HUES6 (cell line): ENCODE data around the gene LMCD1.

Experiments used
- H3K27ac ChIP-seq: 2 replicates; pipeline ENCODE4 v1.7.0; 2013; ENCODE audit warnings: low read depth, mild to moderate bottlenecking, low read length, inconsistent platforms
- H3K27me3 ChIP-seq: 2 replicates; pipeline ENCODE4 v1.6.1; 2013; ENCODE audit warnings: low read length; ENCODE audit not compliant: control insufficient read depth, insufficient read depth
- H3K36me3 ChIP-seq: 2 replicates; pipeline ENCODE4 v1.6.1; 2013; ENCODE audit warnings: low read length; ENCODE audit not compliant: control insufficient read depth, insufficient read depth
- H3K4me1 ChIP-seq: 2 replicates; pipeline ENCODE4 v1.6.1; 2013; ENCODE audit warnings: low read length; ENCODE audit not compliant: control insufficient read depth, insufficient read depth
- H3K4me3 ChIP-seq: 2 replicates; pipeline ENCODE4 v1.5.1; 2013; ENCODE audit warnings: low read depth, low read length
- H3K9ac ChIP-seq: one replicate; pipeline ENCODE4 v1.6.1; 2013; ENCODE audit warnings: mild to moderate bottlenecking, low read length
- H3K9me3 ChIP-seq: 2 replicates; pipeline ENCODE4 v1.6.1; 2013; ENCODE audit warnings: low read depth, low read length; ENCODE audit not compliant: control insufficient read depth, insufficient read depth

Gene LMCD1

DNA sequence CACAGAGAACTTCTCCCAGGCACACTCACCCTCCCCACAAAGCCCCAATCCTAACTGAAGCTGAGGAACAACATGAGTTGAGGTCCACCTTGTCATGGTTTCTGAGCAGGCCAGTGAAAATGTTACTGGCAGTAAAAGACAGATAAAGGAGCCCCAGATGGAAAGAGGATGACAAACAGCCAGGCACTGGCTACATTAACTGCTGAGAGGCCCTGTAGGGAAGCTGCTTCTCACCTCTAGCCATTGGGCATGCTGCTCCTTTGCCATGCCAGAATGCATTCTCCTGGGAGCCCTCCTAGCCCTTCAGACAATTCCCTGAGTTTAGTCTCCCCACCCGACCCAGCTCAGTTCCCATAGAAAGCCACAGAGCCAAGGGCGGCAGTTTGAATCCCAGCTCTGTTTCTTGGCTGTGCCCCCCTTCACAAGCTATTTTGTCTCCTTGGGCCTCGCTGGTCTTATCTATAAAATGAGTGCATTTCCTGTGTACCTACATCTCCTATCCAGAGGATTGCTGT, 60.5 kb downstream of the LMCD1 start:
- H3K9ac ChIP-seq: no peak overlapping the region
- H3K9me3 ChIP-seq: no peaks in the 10 kb centered on the region
- peaks cover 17% of the 10 kb centered on the region; the same call in 1 of the 2 replicates for H3K36me3 ChIP-seq
- H3K27ac ChIP-seq: no peak overlapping the region
- H3K4me3 ChIP-seq: no peak overlapping the region
- H3K4me1 ChIP-seq: no peaks in the 10 kb centered on the region; the same call in 1 of the 2 replicates
- H3K27me3 ChIP-seq: no peaks in the 10 kb centered on the region

DNA sequence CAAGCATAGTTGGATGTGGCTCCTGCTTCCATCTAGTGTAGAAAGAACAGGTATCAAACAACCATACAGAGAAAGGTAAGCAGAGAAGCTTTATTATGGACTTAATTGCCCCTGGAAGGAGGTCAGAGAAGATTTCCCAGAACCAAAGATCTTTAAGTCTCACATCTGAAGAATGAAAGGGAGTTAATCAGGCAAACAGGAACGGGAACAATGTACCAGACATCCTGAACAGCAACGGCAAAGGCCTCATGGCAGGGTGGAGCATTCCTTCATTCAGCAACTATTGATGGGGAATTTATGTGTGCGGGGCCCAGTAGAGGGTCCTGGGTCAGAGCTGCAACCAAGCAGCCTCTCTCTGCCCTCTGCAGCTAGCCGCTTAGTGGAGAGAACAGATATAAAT, 61.5 kb downstream of the LMCD1 start:
- Histone ChIP-seq H3K27ac (no peak overlapping the region), H3K9me3 (no peaks in the 10 kb centered on the region), H3K4me1 (no peaks in the 10 kb centered on the region; the same call in 1 of the 2 replicates), H3K9ac (no peak overlapping the region), H3K36me3 (peaks cover 20% of the 10 kb centered on the region; the same call in 1 of the 2 replicates), H3K27me3 (no peaks in the 10 kb centered on the region), H3K4me3 (no peak overlapping the region)

DNA sequence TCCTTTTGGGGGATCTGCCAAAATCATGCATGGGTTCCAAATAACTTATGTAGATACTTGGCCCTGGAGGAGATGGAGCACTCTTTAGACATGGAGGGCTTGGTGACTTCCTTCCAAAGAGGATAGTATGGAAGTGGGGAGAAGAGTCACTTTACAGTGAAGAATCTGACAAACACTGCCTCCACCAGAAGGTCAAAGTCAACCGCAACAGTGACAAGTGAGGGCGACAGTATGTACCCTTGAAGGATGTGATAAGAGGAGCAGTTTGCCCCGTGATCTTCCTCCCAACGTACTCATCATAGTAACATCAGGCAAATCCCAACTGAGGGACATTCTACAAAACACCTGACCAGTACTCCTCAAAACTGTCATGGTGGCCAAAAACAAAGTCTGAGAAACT, 62.0 kb downstream of the LMCD1 start:
- H3K9me3 ChIP-seq: no peaks in the 10 kb centered on the region
- H3K27ac ChIP-seq: no peak overlapping the region
- H3K27me3 ChIP-seq: no peaks in the 10 kb centered on the region
- peaks cover 20% of the 10 kb centered on the region; the same call in 1 of the 2 replicates for H3K36me3 ChIP-seq
- H3K4me3 ChIP-seq: no peak overlapping the region
- H3K4me1 ChIP-seq: no peaks in the 10 kb centered on the region; the same call in 1 of the 2 replicates
- H3K9ac ChIP-seq: no peak overlapping the region

DNA sequence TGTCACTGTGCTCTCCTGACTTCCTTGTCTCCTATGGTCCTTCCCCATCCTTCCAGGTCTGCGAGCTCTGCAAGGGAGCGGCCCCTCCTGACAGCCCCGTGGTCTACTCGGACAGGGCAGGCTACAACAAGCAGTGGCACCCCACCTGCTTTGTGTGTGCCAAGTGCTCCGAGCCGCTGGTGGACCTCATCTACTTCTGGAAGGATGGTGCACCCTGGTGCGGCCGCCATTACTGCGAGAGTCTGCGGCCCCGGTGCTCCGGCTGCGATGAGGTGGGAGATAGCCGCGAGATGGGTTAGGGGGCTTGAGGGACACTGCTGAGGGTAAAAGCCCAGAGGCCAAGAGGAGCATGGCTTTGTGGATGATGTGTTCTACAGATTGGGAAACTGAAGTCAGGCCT, 63.8 kb downstream of the LMCD1 start:
- H3K9me3 ChIP-seq: no peaks in the 10 kb centered on the region
- no peak overlapping the region for H3K27ac ChIP-seq
- no peaks in the 10 kb centered on the region for H3K27me3 ChIP-seq
- peaks cover 29% of the 10 kb centered on the region for H3K36me3 ChIP-seq
- no peak overlapping the region for H3K4me3 ChIP-seq
- H3K9ac ChIP-seq: no peak overlapping the region
- H3K4me1 ChIP-seq: no peaks in the 10 kb centered on the region; the same call in 1 of the 2 replicates

DNA sequence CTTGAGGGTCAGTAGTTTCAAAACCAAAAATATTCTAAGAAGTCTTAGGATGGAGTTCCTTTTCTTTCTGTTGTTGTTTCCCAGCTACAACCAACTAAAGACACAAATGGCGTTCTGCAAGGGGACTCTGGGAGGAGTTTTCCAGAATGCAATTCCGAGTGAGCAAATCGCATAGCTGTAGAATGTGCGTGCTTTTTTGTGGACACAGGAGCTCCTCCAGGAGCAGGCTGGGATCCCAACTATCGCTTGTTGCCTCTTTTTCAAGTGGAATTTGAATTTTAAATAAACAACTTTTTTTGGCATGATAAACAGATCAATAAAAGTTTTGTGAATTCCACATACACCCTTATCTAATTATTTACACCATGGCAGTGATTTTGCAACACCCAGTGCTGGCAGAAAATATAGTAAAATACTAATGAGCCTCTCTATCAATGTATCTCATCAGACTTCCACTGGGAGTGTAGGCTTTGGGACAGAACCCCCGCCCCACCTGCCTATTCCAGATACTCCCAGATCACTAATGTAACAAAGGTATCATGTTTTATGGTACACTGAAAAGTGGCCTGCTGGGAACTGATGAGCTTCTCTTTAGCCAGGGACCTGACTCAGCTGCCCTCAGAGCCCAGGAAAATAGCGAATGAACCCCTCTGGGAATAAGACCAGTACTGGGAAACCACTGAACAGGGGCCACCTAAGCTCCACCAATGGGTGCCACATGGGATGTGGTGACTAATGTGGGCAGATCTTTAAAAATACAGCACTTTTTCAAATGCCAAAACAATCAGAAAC, 66.4 kb downstream of the LMCD1 start:
- H3K9me3 ChIP-seq: no peaks in the 10 kb centered on the region
- H3K4me1 ChIP-seq: no peaks in the 10 kb centered on the region
- H3K27ac ChIP-seq: no peak overlapping the region
- no peak overlapping the region for H3K4me3 ChIP-seq
- no peaks in the 10 kb centered on the region for H3K27me3 ChIP-seq
- peaks cover 33% of the 10 kb centered on the region for H3K36me3 ChIP-seq
- no peak overlapping the region for H3K9ac ChIP-seq

DNA sequence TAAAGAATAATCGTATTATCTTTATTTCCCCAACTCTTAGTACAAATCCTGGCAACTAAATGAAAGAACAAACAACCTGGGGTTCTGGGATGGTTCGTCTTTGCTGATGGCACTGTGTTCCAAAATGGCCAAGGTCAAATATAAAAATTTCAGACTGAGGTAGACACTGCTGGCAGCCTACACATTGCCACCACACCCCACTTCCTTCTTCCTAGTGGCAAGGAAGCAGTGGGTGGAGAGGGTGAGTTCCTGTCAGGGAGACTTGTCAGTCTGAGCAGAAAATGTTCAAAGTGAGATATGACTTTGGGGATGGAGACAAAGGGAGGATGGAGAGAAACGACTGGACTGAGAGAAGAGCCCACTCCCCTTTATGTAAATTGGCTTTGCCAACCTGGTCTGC, 69.6 kb downstream of the LMCD1 start:
- Histone ChIP-seq H3K27me3 (no peaks in the 10 kb centered on the region), H3K4me3 (no peak overlapping the region), H3K9ac (no peak overlapping the region), H3K27ac (no peak overlapping the region), H3K36me3 (peaks cover 25% of the 10 kb centered on the region), H3K9me3 (no peaks in the 10 kb centered on the region), H3K4me1 (no peaks in the 10 kb centered on the region)

DNA sequence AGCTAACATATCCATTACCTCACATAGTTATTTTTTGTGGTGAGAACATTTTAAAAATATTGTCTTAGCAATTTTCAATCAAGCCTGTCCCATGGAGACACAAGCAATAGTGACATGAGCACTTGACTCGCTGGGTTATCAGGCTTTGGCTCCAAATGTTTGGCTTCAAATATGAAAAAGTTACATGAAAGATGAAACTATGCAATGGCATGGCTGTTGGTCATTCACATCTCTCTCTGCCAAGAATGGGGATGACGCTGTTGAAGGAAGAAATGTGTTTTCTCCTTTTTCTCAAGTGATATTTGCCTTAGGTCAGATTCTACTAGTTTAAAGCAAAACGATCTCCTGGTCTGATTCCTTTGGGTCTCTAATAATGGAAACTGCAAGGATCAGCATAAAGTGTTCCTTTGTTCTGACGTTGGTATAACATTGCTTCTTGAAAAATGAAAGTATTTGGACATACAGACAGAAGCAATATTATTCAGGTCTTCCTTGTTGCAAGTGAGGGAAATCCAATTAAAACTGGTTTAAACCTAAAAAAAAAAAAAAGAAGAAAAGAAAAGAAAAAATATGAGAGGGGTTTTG, 71.8 kb downstream of the LMCD1 start:
- Histone ChIP-seq H3K9me3 (no peaks in the 10 kb centered on the region), H3K9ac (no peak overlapping the region), H3K36me3 (peaks cover 13% of the 10 kb centered on the region), H3K27me3 (no peaks in the 10 kb centered on the region), H3K27ac (no peak overlapping the region), H3K4me3 (no peak overlapping the region), H3K4me1 (no peaks in the 10 kb centered on the region)

DNA sequence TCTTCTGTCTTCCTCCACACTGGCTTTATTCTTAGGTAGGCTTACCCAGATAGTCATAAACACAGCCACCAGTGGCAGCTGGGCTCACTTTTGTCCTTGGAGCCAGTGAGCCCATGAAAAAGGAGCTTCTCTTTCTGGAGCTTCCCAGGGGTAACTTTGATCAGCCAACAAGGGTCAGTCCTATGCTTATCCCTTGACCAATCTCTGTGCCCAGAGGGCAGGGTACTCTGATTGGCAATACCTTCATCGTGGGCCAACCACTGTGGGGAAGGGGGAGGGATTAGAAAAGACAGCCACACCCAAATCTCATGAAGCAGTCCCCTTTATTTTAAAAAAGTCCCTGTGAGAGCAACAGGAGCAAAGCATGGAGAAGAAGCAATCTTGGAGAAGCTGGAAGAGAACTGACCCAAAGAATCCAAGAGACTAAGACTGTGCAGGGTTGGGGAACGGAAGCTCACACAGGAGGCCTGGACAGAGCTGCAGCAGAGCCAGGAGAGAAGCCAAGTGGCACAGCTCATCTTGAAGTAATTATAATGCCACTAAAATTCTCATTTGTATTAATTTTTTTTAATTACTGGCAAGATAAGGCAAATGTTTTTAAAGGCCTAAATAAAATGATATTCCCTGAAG, 72.5 kb downstream of the LMCD1 start:
- Histone ChIP-seq H3K9me3 (no peaks in the 10 kb centered on the region), H3K4me1 (no peaks in the 10 kb centered on the region), H3K4me3 (no peak overlapping the region), H3K36me3 (peaks cover 8% of the 10 kb centered on the region; the same call in 1 of the 2 replicates), H3K9ac (no peak overlapping the region), H3K27ac (no peak overlapping the region), H3K27me3 (no peaks in the 10 kb centered on the region)

DNA sequence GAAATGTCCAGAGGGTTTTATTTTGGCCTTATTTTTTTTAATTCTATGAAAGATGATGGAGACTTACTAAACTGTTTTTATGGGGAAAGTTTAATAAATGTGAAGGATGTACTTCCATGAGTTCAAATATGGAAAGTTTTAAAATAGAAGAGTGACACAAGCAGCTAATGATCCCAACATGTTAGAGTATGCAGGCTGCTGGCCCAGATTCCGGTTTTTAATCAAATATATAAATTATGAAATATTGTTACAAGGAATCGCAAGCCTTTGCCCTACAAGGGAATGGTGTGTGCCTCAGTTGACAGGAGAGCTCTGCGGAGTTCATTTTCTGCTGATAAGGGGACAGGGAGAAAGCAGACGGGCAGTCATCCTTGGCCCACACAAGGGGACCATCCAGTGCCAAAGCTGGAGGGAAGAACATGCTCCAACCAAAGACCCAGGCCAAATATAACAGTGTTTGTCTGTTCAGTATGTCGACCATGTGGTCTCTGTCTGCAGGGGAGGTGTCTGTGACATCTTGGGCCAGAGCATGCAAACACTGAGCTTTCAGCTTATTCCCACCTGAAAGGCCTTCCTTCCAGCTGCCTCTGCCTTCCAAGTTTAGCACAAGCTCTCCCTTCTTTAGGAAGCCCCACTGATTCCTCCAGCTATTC, 73.2 kb downstream of the LMCD1 start:
- Histone ChIP-seq H3K9me3 (no peaks in the 10 kb centered on the region), H3K9ac (no peak overlapping the region), H3K27me3 (no peaks in the 10 kb centered on the region), H3K4me3 (no peak overlapping the region), H3K36me3 (peaks cover 4% of the 10 kb centered on the region; the same call in 1 of the 2 replicates), H3K27ac (no peak overlapping the region), H3K4me1 (no peaks in the 10 kb centered on the region)

DNA sequence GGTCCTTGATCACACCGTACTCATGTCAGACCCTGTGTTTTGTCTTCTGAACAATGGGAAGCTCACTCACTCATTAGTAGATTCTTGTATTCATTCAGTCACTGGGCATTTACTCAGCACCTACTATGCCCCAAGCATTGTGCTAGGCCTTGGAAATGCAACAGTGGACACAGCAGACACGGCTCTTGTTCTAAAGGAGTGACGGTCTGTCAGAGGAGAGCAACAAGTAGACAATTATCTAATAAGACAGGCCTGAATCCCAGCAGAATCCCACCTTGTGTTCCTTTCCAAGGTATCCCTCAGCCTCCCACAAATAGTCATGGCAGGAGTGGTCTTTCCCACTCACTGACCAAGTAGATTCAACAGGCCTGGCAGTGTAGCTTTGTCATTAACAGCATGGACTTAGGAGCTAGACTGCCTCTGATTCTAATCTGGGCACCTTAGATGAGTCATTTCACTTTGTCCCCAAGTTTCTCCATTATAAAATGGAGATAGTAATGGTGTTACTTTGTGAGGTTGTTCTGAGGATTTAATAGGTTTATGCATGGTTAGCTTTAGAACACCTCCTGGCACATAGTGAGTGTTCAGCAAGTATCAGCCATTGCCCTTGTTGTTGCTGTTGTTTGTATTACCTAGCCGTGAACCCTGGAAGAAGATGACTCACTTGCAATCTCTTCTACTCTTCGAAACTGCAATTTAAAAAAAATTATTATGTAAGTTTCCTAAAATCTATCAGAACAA, 73.9 kb downstream of the LMCD1 start:
- Histone ChIP-seq H3K36me3 (peaks cover 4% of the 10 kb centered on the region; the same call in 1 of the 2 replicates), H3K4me1 (no peaks in the 10 kb centered on the region), H3K9ac (no peak overlapping the region), H3K4me3 (no peak overlapping the region), H3K27ac (no peak overlapping the region), H3K9me3 (no peaks in the 10 kb centered on the region), H3K27me3 (no peaks in the 10 kb centered on the region)
